Esophagus squamous epithelium (tissue), 5 donors: ENCODE measurements around the gene TAF4. TPM values are rescaled to one million over a fixed set of nuclear protein-coding genes. Genes with fewer than 3 reads are reported as not detected.

ENCODE experiments used
- DNase-seq: peaks from one replicate; lab custom pipeline; 2025; lab: John Stamatoyannopoulos, UW
- H3K27ac ChIP-seq, 4 donors: fragments of 200-600 bp; sonication (generic); one replicate each; pipeline ENCODE4 v1.5.1; 2016 to 2019; ENCODE audit warnings: mild to moderate bottlenecking in 1 of 4
- H3K27me3 ChIP-seq, 4 donors: fragments of 200-600 bp; sonication (generic); 1 replicate in 3 of 4; 2 replicates in 1 of 4; pipeline versions ENCODE4 v1.5.1 to v1.6.0; 2017 to 2021; ENCODE audit warnings: antibody characterized with exemption in 1 of 4
- H3K36me3 ChIP-seq, 3 donors: fragments of 200-600 bp; sonication (generic); one replicate each; pipeline ENCODE4 v1.5.1; 2016 to 2019
- H3K4me1 ChIP-seq, 3 donors: fragments of 200-600 bp; sonication (generic); one replicate each; pipeline ENCODE4 v1.5.1; 2017 to 2019
- H3K4me3 ChIP-seq, 4 donors: fragments of 200-600 bp; sonication (generic); 1 replicate in 3 of 4; 2 replicates in 1 of 4; pipeline ENCODE4 v1.5.1; 2016 to 2019; ENCODE audit warnings: mild to moderate bottlenecking in 2 of 4, moderate library complexity in 1 of 4
- H3K9me3 ChIP-seq, 3 donors: fragments of 200-600 bp; sonication (generic); one replicate each; pipeline ENCODE4 v1.5.1; 2016 to 2019
- CTCF ChIP-seq, 6 experiments: fragments of 450-650 bp in 4 of 6; fragments of 200-600 bp in 2 of 6; sonication (generic) in 2 of 6; IDR thresholded peaks; one replicate each; pipeline ENCODE4 v1.5.1; 2016 to 2019; ENCODE audit warnings: antibody characterized with exemption in 6 of 6, mild to moderate bottlenecking in 4 of 6, moderate library complexity in 4 of 6
- POLR2A ChIP-seq, 4 donors: fragments of 450-650 bp; IDR thresholded peaks; one replicate each; pipeline ENCODE4 v1.6.1; 2017; ENCODE audit warnings: antibody characterized with exemption in 4 of 4, mild to moderate bottlenecking in 4 of 4, moderate library complexity in 3 of 4
- WGBS, 2 donors: methylation state at CpG; one replicate each; pipeline ENCODE4 v1.1.5; 2018; 5-methylcytosine and 5-hydroxymethylcytosine counted together
- intact Hi-C: fragments of 100-400 bp; cut with DNase I; formaldehyde crosslinking; loops from one replicate; pipeline ENCODE4 v1.15.0; 2022
- total RNA-seq, 4 donors: library from RNA; depleted of rRNA; stranded (reverse); fragments of >200 nt; gene quantifications; one replicate each; pipeline ENCODE4 v1.1.0, GENCODE V29; 2016
- donor health status: DM: yes; HTN: yes; CAD: no.

The TAF4 gene
- total RNA-seq, 4 donors from 2014 or later: 4.9 to 16.5 (median 14.4) TPM

DNA sequence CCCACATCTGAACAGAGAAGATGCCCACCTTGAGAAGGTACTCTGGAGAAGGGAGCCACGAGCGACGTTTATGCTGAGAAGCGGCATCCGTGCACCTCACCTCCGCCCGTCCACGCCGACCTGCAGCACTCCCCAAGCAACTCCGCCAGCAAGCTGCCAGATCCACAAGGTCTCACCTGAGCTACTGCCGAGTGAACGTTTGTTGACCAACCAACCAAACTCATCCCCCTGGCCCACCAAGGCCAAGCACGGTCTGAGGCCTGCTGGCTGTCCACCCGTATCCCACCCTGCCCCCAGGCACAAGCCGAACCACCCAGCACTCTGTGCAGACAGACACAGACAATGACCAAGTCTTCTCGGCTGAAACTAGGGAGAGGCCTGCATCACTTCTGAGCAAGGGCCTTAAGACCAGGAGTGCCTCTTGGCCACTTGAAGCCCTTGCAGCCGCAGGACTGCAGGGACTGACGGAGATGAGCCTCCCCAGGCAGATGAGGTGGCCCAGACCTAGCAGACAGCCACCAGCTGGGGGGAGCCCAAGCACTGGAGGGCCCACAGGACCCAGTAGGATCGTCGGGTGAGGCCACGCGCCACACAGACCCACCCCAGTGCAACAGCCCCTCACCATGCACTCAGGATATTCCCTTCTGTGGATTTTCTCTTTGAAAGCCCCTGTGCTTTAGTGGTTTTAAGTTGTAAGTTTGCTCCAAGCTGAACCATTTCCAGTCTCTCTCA lies 12.1 kb downstream of the TAF4 start:
- no peak for TF ChIP-seq CTCF (IDR thresholded peaks at IDR 0.05)
- TF ChIP-seq POLR2A (IDR thresholded peaks at IDR 0.05): no peak
- H3K27ac ChIP-seq: no peak overlapping the region
- H3K4me3 ChIP-seq: no peak overlapping the region
- intact Hi-C loops: no loop called here
- 91 to 100% methylated on average over 6 to 15 of the region's 22 CpGs for WGBS, 2 donors
- H3K9me3 ChIP-seq: no peaks in the 10 kb centered on the region
- H3K4me1 ChIP-seq: no peaks in the 10 kb centered on the region
- DNase-seq: no peak
- H3K36me3 ChIP-seq: peaks cover 0 to 30% (median 0%) of the 10 kb centered on the region in 3 donors
- H3K27me3 ChIP-seq: no peaks in the 10 kb centered on the region

DNA sequence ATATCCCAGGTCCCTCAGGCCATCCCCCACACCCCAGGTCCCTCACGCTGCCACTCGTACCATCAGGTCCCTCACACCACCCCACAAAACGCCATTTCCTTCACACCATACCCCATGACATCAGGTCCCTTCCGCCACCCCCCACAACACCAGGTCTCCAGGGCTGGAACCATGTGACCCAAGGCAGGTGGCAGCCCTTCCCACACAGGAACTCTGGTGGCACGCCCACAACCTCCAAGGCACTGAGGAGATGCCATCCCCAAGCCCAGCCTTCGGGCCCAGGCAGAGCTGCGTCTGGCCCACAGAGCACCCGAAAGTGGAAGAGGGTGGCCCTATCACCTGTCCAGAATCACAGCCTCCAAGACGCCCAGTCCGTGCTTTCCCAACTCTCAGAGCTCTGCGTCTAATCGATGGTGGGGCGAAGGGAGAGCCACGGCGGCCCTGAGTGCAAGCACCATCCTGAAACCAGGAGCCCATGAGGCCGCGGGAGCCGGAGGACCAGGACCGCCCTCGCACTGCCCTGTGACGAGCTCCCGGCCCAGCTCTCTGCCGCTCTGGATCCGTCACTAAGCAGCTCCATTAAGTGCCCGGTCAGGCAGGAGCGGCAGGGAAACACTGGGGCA lies 12.7 kb downstream of the TAF4 start:
- Histone ChIP-seq H3K36me3 (peaks cover 0 to 30% (median 0%) of the 10 kb centered on the region in 3 donors), H3K27me3 (no peaks in the 10 kb centered on the region), H3K4me1 (no peaks in the 10 kb centered on the region), H3K27ac (no peak overlapping the region), H3K4me3 (no peak overlapping the region), H3K9me3 (no peaks in the 10 kb centered on the region)
- intact Hi-C loops: no loop called here
- 92 to 96% methylated on average over 5 to 17 of the region's 26 CpGs for WGBS, 2 donors
- TF ChIP-seq POLR2A (IDR thresholded peaks at IDR 0.05) (no peak), CTCF (IDR thresholded peaks at IDR 0.05) (no peak)
- DNase-seq: no peak

DNA sequence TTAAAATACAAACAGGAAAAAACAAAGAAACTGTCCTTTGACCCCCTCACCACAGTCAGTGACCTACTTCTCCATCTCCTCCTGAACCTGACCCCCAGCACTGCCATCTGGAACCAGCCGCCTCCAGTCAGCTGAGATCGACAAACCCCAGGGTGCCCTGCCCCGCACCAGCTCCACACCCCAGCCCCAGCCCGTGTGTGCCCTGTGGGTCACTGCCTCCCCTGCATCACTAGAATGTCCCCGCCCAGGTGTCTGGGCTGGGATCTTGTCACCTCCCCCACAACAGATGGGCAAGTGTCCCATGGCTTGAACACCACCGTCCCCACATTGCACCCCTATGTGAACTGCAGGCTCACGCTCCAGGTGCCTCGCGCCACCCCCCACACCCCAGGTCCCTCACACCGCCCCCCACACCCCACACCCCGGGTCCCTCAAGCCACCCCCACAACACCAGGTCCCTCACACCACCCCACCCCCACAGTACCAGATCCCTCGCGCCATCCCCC lies 13.3 kb downstream of the TAF4 start:
- Histone ChIP-seq H3K9me3 (no peaks in the 10 kb centered on the region), H3K27me3 (no peaks in the 10 kb centered on the region), H3K4me3 (no peak overlapping the region), H3K36me3 (peaks cover 0 to 30% (median 0%) of the 10 kb centered on the region in 3 donors), H3K4me1 (no peaks in the 10 kb centered on the region), H3K27ac (no peak overlapping the region)
- intact Hi-C loops: no loop called here
- WGBS, 2 donors: 83 to 98% methylated on average over 6 to 13 of the region's 13 CpGs
- DNase-seq: no peak
- TF ChIP-seq CTCF (IDR thresholded peaks at IDR 0.05) (no peak), POLR2A (IDR thresholded peaks at IDR 0.05) (no peak)

GRCh38 chr20:62051546-62052255 lies 14.0 kb downstream of the TAF4 start:
- H3K4me1 ChIP-seq: no peaks in the 10 kb centered on the region
- H3K36me3 ChIP-seq: peaks cover 0 to 31% (median 0%) of the 10 kb centered on the region in 3 donors
- no peak overlapping the region for H3K4me3 ChIP-seq
- intact Hi-C loops: no loop called here
- TF ChIP-seq CTCF (IDR thresholded peaks at IDR 0.05): no peak
- TF ChIP-seq POLR2A (IDR thresholded peaks at IDR 0.05): no peak
- WGBS, 2 donors: 79 to 92% methylated on average over 2 to 8 of the region's 17 CpGs
- no peak overlapping the region for H3K27ac ChIP-seq
- no peak for DNase-seq
- no peaks in the 10 kb centered on the region for H3K27me3 ChIP-seq
- no peaks in the 10 kb centered on the region for H3K9me3 ChIP-seq
